ENCODE data around the gene AKT1. TPM values are rescaled to one million over a fixed set of nuclear protein-coding genes. Genes with fewer than 3 reads are reported as not detected.

Gene AKT1
- total RNA-seq, 4 donors from 2014 or later, result 134 to 283 (median 143) TPM

- Histone ChIP-seq H3K27me3 (no peaks in the 10 kb centered on the region), H3K27ac (no peak overlapping the region), H3K4me3 (no peak overlapping the region), H3K36me3 (no peaks in the 10 kb centered on the region), H3K9me3 (no peaks in the 10 kb centered on the region), H3K4me1 (peaks cover 0 to 27% (median 0%) of the 10 kb centered on the region in 3 donors)
- TF ChIP-seq POLR2A (IDR thresholded peaks at IDR 0.05) (no peak), CTCF (IDR thresholded peaks at IDR 0.05) (no peak), EP300 (IDR thresholded peaks at IDR 0.05) (no peak), POLR2AphosphoS5 (IDR thresholded peaks at IDR 0.05) (no peak)
- no peak for ATAC-seq
- 33% methylated on average over 1 of the region's 6 CpGs; no CpG with 5 or more reads in 1 of the 2 donors for WGBS, 2 donors (ENCODE audit: low coverage in 1 of 2)
Observed at GRCh38 chr14:104808456-104808855, 12.9 kb upstream of the AKT1 start.

- WGBS, 2 donors (ENCODE audit: low coverage in 1 of 2), result 76 to 83% methylated on average over 4 to 6 of the region's 10 CpGs
- Histone ChIP-seq H3K36me3 (no peaks in the 10 kb centered on the region), H3K9me3 (no peaks in the 10 kb centered on the region), H3K27me3 (no peaks in the 10 kb centered on the region), H3K4me3 (no peak overlapping the region), H3K27ac (no peak overlapping the region), H3K4me1 (peaks cover 0 to 41% (median 6%) of the 10 kb centered on the region in 3 donors)
- TF ChIP-seq POLR2AphosphoS5 (IDR thresholded peaks at IDR 0.05) (no peak), CTCF (IDR thresholded peaks at IDR 0.05) (no peak), EP300 (IDR thresholded peaks at IDR 0.05) (no peak), POLR2A (IDR thresholded peaks at IDR 0.05) (no peak)
- ATAC-seq, result no peak
Observed at GRCh38 chr14:104806625-104807465, 11.3 kb upstream of the AKT1 start.

GRCh38 chr14:104805941-104806624, 10.5 kb upstream of the AKT1 start:
- H3K4me3 ChIP-seq, result no peak overlapping the region
- no peak for TF ChIP-seq CTCF (IDR thresholded peaks at IDR 0.05)
- no peak for TF ChIP-seq POLR2AphosphoS5 (IDR thresholded peaks at IDR 0.05)
- TF ChIP-seq POLR2A (IDR thresholded peaks at IDR 0.05), result no peak
- TF ChIP-seq EP300 (IDR thresholded peaks at IDR 0.05), result no peak
- no peak for ATAC-seq
- no peaks in the 10 kb centered on the region for H3K36me3 ChIP-seq
- 40 to 86% methylated on average over 2 to 4 of the region's 14 CpGs for WGBS, 2 donors (ENCODE audit: low coverage in 1 of 2)
- peaks cover 0 to 48% (median 14%) of the 10 kb centered on the region in 3 donors for H3K4me1 ChIP-seq
- no peaks in the 10 kb centered on the region for H3K27me3 ChIP-seq
- no peaks in the 10 kb centered on the region for H3K9me3 ChIP-seq
- H3K27ac ChIP-seq, result peak overlapping the region in 2 of 4 donors; percentile 33 to 34

GRCh38 chr14:104805326-104805678, 9.8 kb upstream of the AKT1 start:
- H3K27me3 ChIP-seq, result no peaks in the 10 kb centered on the region
- H3K9me3 ChIP-seq, result no peaks in the 10 kb centered on the region
- ATAC-seq, result no peak
- peak overlapping the region in 2 of 4 donors; percentile 33 to 34 for H3K27ac ChIP-seq
- H3K4me1 ChIP-seq, result peaks cover 0 to 50% (median 14%) of the 10 kb centered on the region in 3 donors
- TF ChIP-seq EP300 (IDR thresholded peaks at IDR 0.05), result no peak
- no peak for TF ChIP-seq POLR2AphosphoS5 (IDR thresholded peaks at IDR 0.05)
- TF ChIP-seq POLR2A (IDR thresholded peaks at IDR 0.05), result no peak
- TF ChIP-seq CTCF (IDR thresholded peaks at IDR 0.05), result no peak
- H3K4me3 ChIP-seq, result no peak overlapping the region
- no peaks in the 10 kb centered on the region for H3K36me3 ChIP-seq
- 0% methylated on average over 1 of the region's 3 CpGs; no CpG with 5 or more reads in 1 of the 2 donors for WGBS, 2 donors (ENCODE audit: low coverage in 1 of 2)

Data from gastroesophageal sphincter (tissue), 4 donors.